HepG2 (cell line): ENCODE results near the gene FANCL. TPM values are rescaled to one million over a fixed set of nuclear protein-coding genes. Genes with fewer than 3 reads are reported as not detected.

ENCODE experiments used
- AGO1 ChIP-seq: fragments of 200-400 bp; formaldehyde crosslinking; IDR thresholded peaks from 2 replicates; pipeline ENCODE4 v1.6.1; 2017; ENCODE audit warnings: mild to moderate bottlenecking, low read depth, low read length, moderate library complexity; ENCODE audit not compliant: poor library complexity, severe bottlenecking
- ELF3 ChIP-seq: IDR thresholded peaks from 2 replicates; pipeline ENCODE4 v1.6.1; 2016; ENCODE audit warnings: missing genetic modification reagents, missing compliant biosample characterization
- FOXP1 ChIP-seq, 2 experiments: fragments of 450-650 bp in 1 of 2; IDR thresholded peaks; 2 replicates each; pipeline ENCODE4 v1.6.1; 2017 to 2018; ENCODE audit warnings: antibody characterized with exemption in 1 of 2
- GATA4 ChIP-seq: sonication (generic); IDR thresholded peaks from 2 replicates; pipeline ENCODE4 v1.6.1; 2016; ENCODE audit warnings: antibody characterized with exemption, low read depth, borderline replicate concordance
- HNF4A ChIP-seq: sonication (generic); formaldehyde crosslinking; IDR thresholded peaks from 2 replicates; pipeline ENCODE4 v1.4.0; 2020; ENCODE audit warnings: missing genetic modification reagents
- MTF2 ChIP-seq: sonication (generic); formaldehyde crosslinking; IDR thresholded peaks from 2 replicates; pipeline ENCODE4 v1.5.0; 2020; ENCODE audit warnings: missing genetic modification reagents, borderline replicate concordance
- SOX13 ChIP-seq, 3 experiments: fragments of 450-650 bp in 1 of 3; sonication (generic) in 1 of 3; formaldehyde crosslinking in 1 of 3; IDR thresholded peaks in 2 of 3; conservative IDR thresholded peaks in 1 of 3; 2 replicates each; pipeline versions ENCODE4 v1.5.0 to v1.6.1; 2016 to 2020; ENCODE audit warnings: antibody characterized with exemption in 1 of 3, mild to moderate bottlenecking in 1 of 3, missing compliant biosample characterization in 1 of 3, missing genetic modification reagents in 1 of 3, moderate library complexity in 1 of 3
- SOX6 ChIP-seq, 2 experiments: fragments of 450-650 bp in 1 of 2; sonication (generic) in 1 of 2; formaldehyde crosslinking in 1 of 2; IDR thresholded peaks; 2 replicates each; pipeline versions ENCODE4 v1.4.0 to v1.6.1; 2017 to 2020; ENCODE audit warnings: antibody characterized with exemption in 1 of 2, mild to moderate bottlenecking in 1 of 2, missing genetic modification reagents in 1 of 2
- SRY ChIP-seq: sonication (generic); formaldehyde crosslinking; IDR thresholded peaks from 2 replicates; pipeline ENCODE4 v1.8.0; 2022; ENCODE audit warnings: mild to moderate bottlenecking, missing genetic modification reagents
- ZBTB7A ChIP-seq: sonication (generic); formaldehyde crosslinking; IDR thresholded peaks from 2 replicates; pipeline ENCODE4 v1.8.0; 2022; ENCODE audit warnings: mild to moderate bottlenecking, missing genetic modification reagents
- ZFP41 ChIP-seq: sonication (generic); formaldehyde crosslinking; IDR thresholded peaks from 2 replicates; pipeline ENCODE4 v1.4.0; 2020; ENCODE audit warnings: mild to moderate bottlenecking, missing genetic modification reagents, borderline replicate concordance
- ZNF569 ChIP-seq: sonication (generic); formaldehyde crosslinking; IDR thresholded peaks from 2 replicates; pipeline ENCODE4 v1.5.0; 2020; ENCODE audit warnings: mild to moderate bottlenecking, missing genetic modification reagents, moderate library complexity, borderline replicate concordance
- ZNF747 ChIP-seq: sonication (generic); formaldehyde crosslinking; IDR thresholded peaks from 2 replicates; pipeline ENCODE4 v1.8.1; 2023; ENCODE audit warnings: missing genetic modification reagents, mild to moderate bottlenecking, borderline replicate concordance
- ZNF749 ChIP-seq: sonication (generic); formaldehyde crosslinking; IDR thresholded peaks from 2 replicates; pipeline ENCODE4 v1.8.0; 2022; ENCODE audit warnings: mild to moderate bottlenecking, missing genetic modification reagents, moderate library complexity, borderline replicate concordance
- ZNF879 ChIP-seq: sonication (generic); formaldehyde crosslinking; IDR thresholded peaks from 2 replicates; pipeline ENCODE4 v1.8.1; 2023; ENCODE audit warnings: missing genetic modification reagents
- polyA plus RNA-seq, 8 experiments: library from polyadenylated mRNA; depleted of rRNA in 3 of 8; stranded (reverse) in 7 of 8; unstranded in 1 of 8; fragments of >200 nt; fragmentation: Illumina TruSeq in 4 of 8; extraction: Trizol in 4 of 8; gene quantifications; 2 replicates each; pipeline versions ENCODE4 v1.2.1 to v1.2.3, GENCODE V29; 2011 to 2016; ENCODE audit warnings: low read depth in 4 of 8, missing spikeins in 1 of 8, mixed read lengths in 1 of 8; ENCODE audit not compliant: insufficient read depth in 1 of 8
- total RNA-seq, 5 experiments: library from RNA; depleted of rRNA; stranded (reverse); fragments of >200 nt; fragmentation: Illumina TruSeq; extraction: Trizol; gene quantifications; 2 replicates each; pipeline ENCODE4 v1.2.3, GENCODE V29; 2016; ENCODE audit warnings: low read depth in 1 of 5
- TF ChIP-seq, protein P1 (sequence below): sonication (generic); formaldehyde crosslinking; IDR thresholded peaks from 2 replicates; pipeline ENCODE4 v1.8.0; 2022; ENCODE audit warnings: mild to moderate bottlenecking, missing genetic modification reagents, moderate library complexity
- TF ChIP-seq, protein P2 (sequence below): sonication (generic); formaldehyde crosslinking; IDR thresholded peaks from 2 replicates; pipeline ENCODE4 v1.4.0; 2020; ENCODE audit warnings: low read depth, mild to moderate bottlenecking, missing genetic modification reagents
- TF ChIP-seq, protein P3 (sequence below): IDR thresholded peaks from 2 replicates; pipeline ENCODE4 v1.6.1; 2016; ENCODE audit warnings: mild to moderate bottlenecking, missing biosample characterization, missing genetic modification reagents
- TF ChIP-seq, protein P4 (sequence below): sonication (generic); formaldehyde crosslinking; IDR thresholded peaks from 2 replicates; pipeline ENCODE4 v1.8.1; 2022; ENCODE audit warnings: low read depth, mild to moderate bottlenecking, missing genetic modification reagents
- TF ChIP-seq, protein P5 (sequence below): sonication (generic); formaldehyde crosslinking; IDR thresholded peaks from 2 replicates; pipeline ENCODE4 v1.8.1; 2022; ENCODE audit warnings: mild to moderate bottlenecking, missing genetic modification reagents
- TF ChIP-seq, protein P6 (sequence below): sonication (generic); formaldehyde crosslinking; IDR thresholded peaks from 2 replicates; pipeline ENCODE4 v1.4.0; 2020; ENCODE audit warnings: mild to moderate bottlenecking, missing genetic modification reagents
- TF ChIP-seq, protein P7 (sequence below): sonication (generic); formaldehyde crosslinking; IDR thresholded peaks from 2 replicates; pipeline ENCODE4 v1.8.1; 2023; ENCODE audit warnings: mild to moderate bottlenecking, moderate library complexity, missing genetic modification reagents

The FANCL gene
- total and polyA plus RNA-seq, 2 of the 13 experiments (the other 11 are each of a cell fraction or from before 2014, with no cell fraction given) = 40.7 to 66.8 TPM

DNA sequence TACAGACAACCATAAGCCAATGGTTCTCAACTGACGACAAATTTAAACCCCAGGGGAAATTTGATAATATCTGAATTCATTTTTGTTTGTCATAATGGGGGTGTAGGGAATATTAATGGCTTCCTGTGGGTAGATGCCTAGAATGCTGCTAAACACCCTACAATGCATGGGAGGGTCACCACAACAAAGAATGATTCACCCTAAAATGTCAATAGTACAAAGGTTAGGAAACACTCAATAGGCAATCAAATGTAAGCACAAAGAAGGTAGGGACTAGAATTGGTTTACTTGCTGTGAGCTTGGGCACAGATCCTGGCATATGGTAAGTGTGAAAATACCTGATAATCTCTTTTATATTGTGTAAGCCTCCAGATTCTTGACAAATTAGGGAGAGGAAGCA is 20.1 kb upstream of the FANCL start (continued):
- no peak for TF ChIP-seq ZNF747
- TF ChIP-seq, protein P1, sequence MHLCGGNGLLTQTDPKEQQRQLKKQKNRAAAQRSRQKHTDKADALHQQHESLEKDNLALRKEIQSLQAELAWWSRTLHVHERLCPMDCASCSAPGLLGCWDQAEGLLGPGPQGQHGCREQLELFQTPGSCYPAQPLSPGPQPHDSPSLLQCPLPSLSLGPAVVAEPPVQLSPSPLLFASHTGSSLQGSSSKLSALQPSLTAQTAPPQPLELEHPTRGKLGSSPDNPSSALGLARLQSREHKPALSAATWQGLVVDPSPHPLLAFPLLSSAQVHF (CRISPR knock-in tag) = no peak
- peak; percentile 93 for TF ChIP-seq SOX13 (IDR thresholded peaks at IDR 0.05)
- TF ChIP-seq SOX13 (CRISPR knock-in tag; conservative IDR thresholded peaks at IDR 0.05 in 1 of 2, IDR thresholded peaks at IDR 0.05 in 1 of 2) = peak in 1 of 2 experiments; percentile 97; a peak in 2 of 4 replicates
- no peak for TF ChIP-seq SOX6 (IDR thresholded peaks at IDR 0.05)
- TF ChIP-seq SOX6 (CRISPR knock-in tag; IDR thresholded peaks at IDR 0.05) = peak; percentile 90
- TF ChIP-seq, protein P2, sequence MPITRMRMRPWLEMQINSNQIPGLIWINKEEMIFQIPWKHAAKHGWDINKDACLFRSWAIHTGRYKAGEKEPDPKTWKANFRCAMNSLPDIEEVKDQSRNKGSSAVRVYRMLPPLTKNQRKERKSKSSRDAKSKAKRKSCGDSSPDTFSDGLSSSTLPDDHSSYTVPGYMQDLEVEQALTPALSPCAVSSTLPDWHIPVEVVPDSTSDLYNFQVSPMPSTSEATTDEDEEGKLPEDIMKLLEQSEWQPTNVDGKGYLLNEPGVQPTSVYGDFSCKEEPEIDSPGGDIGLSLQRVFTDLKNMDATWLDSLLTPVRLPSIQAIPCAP (CRISPR knock-in tag) = no peak
- TF ChIP-seq, protein P3, sequence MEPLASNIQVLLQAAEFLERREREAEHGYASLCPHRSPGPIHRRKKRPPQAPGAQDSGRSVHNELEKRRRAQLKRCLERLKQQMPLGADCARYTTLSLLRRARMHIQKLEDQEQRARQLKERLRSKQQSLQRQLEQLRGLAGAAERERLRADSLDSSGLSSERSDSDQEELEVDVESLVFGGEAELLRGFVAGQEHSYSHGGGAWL (CRISPR knock-in tag) = no peak
- no peak for TF ChIP-seq SRY (CRISPR knock-in tag)
- TF ChIP-seq ZBTB7A (CRISPR knock-in tag) = no peak
- peak; percentile 36 for TF ChIP-seq HNF4A (CRISPR knock-in tag)
- TF ChIP-seq ZNF749 = no peak
- no peak for TF ChIP-seq ZNF569 (CRISPR knock-in tag)
- TF ChIP-seq, protein P4, sequence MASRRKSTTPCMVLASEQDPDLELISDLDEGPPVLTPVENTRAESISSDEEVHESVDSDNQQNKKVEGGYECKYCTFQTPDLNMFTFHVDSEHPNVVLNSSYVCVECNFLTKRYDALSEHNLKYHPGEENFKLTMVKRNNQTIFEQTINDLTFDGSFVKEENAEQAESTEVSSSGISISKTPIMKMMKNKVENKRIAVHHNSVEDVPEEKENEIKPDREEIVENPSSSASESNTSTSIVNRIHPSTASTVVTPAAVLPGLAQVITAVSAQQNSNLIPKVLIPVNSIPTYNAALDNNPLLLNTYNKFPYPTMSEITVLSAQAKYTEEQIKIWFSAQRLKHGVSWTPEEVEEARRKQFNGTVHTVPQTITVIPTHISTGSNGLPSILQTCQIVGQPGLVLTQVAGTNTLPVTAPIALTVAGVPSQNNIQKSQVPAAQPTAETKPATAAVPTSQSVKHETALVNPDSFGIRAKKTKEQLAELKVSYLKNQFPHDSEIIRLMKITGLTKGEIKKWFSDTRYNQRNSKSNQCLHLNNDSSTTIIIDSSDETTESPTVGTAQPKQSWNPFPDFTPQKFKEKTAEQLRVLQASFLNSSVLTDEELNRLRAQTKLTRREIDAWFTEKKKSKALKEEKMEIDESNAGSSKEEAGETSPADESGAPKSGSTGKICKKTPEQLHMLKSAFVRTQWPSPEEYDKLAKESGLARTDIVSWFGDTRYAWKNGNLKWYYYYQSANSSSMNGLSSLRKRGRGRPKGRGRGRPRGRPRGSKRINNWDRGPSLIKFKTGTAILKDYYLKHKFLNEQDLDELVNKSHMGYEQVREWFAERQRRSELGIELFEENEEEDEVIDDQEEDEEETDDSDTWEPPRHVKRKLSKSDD = no peak
- TF ChIP-seq ZFP41 (CRISPR knock-in tag) = no peak
- TF ChIP-seq FOXP1 (IDR thresholded peaks at IDR 0.05) = no peak
- peak; percentile 85 for TF ChIP-seq FOXP1 (CRISPR knock-in tag; IDR thresholded peaks at IDR 0.05)
- no peak for TF ChIP-seq ZNF879
- no peak for TF ChIP-seq AGO1
- TF ChIP-seq, protein P5, sequence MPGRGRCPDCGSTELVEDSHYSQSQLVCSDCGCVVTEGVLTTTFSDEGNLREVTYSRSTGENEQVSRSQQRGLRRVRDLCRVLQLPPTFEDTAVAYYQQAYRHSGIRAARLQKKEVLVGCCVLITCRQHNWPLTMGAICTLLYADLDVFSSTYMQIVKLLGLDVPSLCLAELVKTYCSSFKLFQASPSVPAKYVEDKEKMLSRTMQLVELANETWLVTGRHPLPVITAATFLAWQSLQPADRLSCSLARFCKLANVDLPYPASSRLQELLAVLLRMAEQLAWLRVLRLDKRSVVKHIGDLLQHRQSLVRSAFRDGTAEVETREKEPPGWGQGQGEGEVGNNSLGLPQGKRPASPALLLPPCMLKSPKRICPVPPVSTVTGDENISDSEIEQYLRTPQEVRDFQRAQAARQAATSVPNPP (CRISPR knock-in tag) = no peak
- no peak for TF ChIP-seq GATA4
- TF ChIP-seq, protein P6, sequence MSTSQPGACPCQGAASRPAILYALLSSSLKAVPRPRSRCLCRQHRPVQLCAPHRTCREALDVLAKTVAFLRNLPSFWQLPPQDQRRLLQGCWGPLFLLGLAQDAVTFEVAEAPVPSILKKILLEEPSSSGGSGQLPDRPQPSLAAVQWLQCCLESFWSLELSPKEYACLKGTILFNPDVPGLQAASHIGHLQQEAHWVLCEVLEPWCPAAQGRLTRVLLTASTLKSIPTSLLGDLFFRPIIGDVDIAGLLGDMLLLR = no peak
- TF ChIP-seq, protein P7, sequence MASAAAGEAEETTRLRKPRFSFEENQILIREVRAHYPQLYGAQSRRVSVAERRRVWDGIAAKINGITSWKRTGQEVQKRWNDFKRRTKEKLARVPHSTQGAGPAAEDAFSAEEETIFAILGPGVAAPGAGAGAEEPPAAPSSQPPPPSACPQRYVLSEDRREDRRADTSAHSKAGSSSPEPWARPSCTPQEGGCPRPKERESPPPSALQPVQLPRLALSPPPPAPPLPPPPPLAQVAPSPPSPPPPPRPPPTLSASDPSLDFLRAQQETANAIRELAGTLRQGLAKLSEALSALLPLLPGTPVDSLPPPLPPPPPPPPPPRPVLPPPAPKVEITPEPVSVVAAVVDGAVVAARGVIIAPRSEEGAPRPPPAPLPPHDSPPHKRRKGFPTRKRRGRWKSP (CRISPR knock-in tag) = no peak
- peak; percentile 50; the same call in 1 of the 2 replicates for TF ChIP-seq ELF3 (CRISPR knock-in tag)
- TF ChIP-seq MTF2 = no peak
